ENCODE results near the gene OTOG.

Gene OTOG

GRCh38 chr11:17672469-17672868 is 125.4 kb downstream of the OTOG start:
- DNase-seq: no peak

- DNase-seq: no peak
These were observed 126.9 kb downstream of the OTOG start for GRCh38 chr11:17673951-17674350.

DNA sequence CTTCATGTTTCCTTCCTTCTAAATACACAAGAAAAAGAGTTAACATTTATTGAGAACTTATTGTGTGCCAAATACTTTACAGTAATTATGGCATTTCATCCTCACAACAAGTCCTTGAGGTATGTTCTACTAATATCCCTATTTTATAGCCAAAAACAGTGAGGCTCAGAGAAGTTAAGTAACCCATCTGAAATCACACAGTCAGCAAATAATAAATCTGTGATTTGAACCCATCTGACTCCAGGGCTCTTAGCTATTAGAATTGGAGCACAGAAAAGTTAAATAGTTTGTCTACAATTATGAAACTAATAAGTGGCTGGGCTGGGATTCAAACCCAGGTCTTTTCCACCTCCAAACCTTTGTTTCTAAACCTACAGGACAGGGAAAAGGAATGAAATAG is 135.8 kb downstream of the OTOG start:
- DNase-seq: no peak

- DNase-seq: no peak
These were observed 136.5 kb downstream of the OTOG start for GRCh38 chr11:17683377-17684161.

DNA sequence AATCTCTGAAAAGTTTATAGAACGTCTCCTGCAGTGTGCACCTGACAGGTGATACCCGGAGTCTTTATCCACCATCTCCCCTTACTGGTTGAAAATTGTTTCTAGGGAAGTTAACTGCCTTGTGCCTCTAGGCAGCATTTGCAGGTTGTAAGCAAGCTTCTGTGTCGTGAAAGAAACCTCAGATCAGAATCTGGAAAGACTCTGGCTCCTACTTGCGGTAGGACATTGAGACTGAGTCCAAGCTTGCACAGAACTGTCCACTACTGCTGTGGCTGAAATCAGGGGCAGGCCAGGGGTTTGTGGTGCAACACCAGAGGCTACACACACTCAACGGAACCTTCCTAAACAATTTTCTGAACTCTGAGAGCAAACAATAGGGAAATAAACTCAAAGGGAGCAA is 137.5 kb downstream of the OTOG start:
- no peak for DNase-seq

- DNase-seq: no peak
These were observed 139.3 kb downstream of the OTOG start for GRCh38 chr11:17686231-17686980.

GRCh38 chr11:17687946-17688670 is 141.0 kb downstream of the OTOG start:
- no peak for DNase-seq

DNA sequence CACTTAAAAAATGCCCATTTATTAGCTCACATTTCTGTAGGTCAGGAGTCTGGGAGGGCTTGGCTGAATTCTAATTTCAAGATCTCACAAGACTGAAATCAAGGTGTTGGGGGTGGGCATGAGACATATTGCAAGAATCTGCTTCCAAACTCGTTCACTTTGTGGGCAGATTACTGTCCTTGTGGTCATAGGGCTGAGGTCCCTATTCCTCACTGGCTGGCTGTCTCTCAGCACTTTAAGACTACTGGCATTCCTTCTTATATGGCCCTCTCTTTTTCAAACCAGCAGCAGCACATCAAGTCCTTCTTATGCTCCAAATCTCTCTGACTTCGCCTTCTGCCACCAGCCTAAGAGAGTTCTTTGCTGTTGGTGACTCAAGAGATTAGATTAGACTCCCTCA is 144.5 kb downstream of the OTOG start:
- no peak for DNase-seq

- no peak for DNase-seq
These were observed 144.9 kb downstream of the OTOG start for GRCh38 chr11:17691976-17692375.

- no peak for DNase-seq
These were observed 145.9 kb downstream of the OTOG start for GRCh38 chr11:17692931-17693330.

DNA sequence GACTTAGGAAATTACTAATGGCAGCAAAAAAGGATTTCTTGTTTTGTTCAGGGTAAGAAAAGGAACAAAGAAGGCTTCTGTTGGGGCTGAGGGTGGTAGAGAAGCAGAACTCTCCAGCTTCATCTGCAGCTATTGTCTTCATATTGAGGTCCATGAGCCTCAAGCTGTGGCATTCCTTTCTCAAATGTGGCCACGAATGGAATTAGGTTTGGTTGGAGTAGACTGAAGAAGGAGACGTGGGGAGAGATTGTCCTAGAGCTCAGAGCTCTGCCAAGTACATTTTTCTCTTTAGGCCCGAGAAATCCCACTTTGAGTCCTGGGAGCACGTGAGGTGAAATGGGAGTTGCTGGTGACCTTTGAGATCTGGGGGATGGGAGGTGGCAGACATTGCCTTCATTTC is 146.5 kb downstream of the OTOG start:
- no peak for DNase-seq

GRCh38 chr11:17694494-17695110 is 147.5 kb downstream of the OTOG start:
- DNase-seq: no peak

GRCh38 chr11:17695454-17696441 is 148.7 kb downstream of the OTOG start:
- no peak for DNase-seq

DNA sequence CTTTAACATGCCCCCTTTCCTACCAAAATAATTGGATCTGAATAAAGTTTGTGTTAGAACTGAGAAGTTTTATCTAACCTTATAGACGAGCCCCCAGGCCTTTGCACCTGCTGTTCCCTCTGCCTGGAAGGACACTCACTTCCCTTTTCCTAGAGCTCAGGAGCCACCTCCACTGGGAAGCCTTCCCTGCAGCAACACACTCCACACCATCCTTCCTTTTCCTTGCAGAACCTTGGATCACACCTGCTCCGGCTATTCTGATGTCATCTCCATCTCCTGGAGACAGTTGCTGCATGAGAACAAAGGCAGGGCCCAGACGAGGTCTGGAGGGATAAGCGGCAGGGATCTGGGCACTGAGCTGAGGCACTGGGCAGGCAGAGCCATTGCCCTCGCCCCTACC is 149.7 kb downstream of the OTOG start:
- DNase-seq: no peak

All from activated CD4-positive, alpha-beta T cell treated with anti-CD3 and anti-CD28 coated beads, Interleukin-2, amount 50 U/mL, for 1 hour (primary cell).